NK-92 (cell line): Measurements from ENCODE around the gene MYT1.
"Not testable (repeated sequence)": the region's sequence is repeated elsewhere in the genome, so short reads cannot be mapped to it uniquely, and the experiment has no call there.

Experiments
- DNase-seq: peaks from one replicate; lab custom pipeline; 2025; ENCODE audit not compliant: unreplicated experiment; lab: John Stamatoyannopoulos, UW

MYT1 gene

DNA sequence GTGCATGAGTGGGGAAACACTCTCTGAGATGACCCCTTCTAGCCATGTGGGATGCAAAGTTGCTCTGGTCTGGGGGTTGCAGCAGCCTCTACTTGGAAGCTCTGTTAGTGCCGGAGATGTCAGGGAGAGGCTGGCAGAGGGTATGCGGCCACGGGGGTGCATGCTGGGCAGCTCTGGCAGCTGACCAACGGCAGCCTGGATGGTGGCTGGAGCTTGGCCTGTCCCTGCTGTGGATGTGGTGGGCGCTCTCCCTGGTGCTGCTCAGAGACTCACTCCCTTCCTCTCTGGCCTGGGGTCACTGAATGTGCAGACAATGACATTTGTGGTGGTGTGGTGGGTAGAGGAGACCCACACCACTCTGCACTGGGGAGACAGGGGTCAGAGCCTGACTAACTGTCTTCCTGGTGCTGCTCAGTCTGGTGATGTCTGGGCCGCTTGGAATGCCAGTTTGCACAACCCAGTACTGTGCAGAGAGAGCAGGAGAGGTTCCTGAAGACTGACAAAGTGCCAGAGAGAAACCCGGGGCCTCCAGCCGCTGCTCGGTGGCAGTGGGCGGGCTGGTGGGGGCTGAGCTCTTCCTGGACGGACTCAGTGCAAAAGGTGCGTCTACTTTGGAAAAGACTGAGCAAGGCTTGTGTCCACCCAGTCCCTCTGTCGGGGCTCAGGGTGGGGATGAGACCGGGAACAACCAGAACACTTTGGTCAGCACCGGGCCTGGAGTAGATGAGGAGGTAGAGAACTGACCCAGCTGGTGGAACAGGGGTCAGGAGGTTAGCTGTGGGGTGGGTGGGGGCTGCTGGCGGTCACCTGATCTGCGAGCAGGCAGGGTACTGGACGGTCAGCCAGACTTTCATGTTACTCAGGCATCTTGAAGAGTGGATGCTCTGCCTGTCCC lies 2.7 kb downstream of the MYT1 start:
- DNase-seq, result no peak

DNA sequence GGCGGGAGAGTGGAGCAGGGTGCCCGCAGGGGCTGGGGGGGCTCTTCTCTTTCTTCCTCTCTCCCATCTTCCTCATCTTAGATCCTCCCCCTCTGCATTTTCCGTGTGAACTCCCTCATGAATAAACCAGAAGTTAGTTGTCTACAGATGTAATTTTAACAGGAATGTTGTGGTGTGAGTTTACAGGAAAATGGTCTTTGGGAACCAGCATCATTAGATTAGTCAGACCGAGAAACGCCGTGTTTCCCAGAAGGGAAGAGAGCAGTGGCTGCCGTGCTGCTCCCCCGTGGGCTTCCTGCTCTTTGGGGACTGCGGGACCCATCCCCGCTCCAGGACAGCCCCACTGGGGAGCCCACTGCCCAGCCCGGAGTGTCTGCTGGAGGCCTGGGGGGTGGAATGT lies 3.4 kb downstream of the MYT1 start:
- DNase-seq, result no peak

DNA sequence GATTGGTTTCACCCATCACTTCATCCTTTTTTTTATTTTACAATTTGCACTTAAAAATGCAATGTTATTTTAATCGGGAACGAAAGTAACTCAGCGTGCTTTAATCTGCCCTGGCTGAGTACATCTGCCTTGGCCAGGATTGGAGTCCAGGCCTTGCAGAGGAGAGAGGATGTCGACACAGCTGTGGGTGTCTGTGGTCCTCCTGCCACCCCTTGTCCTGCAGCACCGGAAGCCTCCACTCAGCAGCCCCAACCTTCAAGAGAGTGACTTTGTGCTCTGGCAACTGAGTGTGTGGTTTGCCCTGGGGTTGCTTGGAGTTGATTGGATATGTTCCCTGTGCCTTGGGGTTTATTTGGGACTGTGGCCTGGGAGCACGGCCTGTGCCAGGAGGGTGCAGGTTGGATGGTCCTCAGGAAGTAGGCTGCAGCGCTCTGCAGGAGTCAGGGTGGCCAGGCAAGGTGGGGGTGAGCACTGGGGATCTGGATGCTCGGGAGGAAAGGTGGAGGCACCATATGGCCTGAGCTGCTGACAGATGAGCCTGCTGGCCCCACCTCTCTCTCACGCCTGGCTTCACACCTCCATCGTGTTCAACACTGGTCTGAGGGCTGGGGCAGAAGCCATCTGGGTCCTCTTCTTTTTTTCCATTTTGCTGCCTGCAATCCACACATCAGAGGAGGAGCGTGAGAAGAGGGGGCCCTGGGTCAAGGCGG lies 4.3 kb downstream of the MYT1 start:
- DNase-seq, result no peak

DNA sequence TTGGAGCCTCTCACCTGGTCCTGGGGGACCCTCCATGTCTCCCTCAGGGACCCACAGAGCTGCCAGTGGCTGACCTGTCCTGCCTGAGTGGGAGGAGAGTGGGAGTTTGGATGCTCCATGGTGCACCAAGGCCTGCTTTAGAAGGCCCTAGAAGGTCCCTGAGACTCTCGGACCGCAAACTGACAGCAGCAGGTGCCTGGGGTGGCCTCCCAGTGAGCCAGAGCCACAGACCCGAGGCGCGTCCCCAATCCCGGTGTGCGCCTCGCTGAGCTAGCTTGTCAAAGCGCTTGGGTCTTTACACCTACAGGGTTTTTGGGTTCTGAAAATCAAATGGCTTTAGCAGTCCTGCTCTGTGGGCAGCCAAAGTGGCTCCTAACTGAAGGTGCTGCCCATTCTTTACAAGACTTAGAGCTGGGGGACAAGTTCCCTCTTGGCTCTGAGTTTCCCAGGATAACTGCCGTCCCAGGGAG lies 4.9 kb downstream of the MYT1 start:
- DNase-seq, result no peak

DNA sequence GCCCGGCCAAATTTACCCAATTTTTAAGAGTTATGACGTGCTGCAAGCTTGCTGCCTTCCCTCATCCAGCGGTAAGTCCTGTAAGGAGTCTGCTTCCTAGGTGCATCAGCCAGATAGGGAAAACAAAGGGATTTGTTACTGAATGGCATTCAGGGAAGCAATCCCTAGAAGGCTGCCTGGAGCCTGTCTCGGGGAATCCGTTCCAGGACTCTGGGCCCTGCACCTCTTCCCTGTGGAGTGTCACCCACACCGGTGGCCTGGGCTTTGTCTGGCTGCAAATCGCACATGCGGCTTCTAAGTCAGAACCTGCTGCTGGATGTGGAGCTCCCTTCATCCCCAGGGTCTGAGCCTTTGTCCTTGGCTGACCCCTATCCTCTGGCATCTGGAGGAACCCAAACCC lies 7.0 kb downstream of the MYT1 start:
- DNase-seq, result no peak

DNA sequence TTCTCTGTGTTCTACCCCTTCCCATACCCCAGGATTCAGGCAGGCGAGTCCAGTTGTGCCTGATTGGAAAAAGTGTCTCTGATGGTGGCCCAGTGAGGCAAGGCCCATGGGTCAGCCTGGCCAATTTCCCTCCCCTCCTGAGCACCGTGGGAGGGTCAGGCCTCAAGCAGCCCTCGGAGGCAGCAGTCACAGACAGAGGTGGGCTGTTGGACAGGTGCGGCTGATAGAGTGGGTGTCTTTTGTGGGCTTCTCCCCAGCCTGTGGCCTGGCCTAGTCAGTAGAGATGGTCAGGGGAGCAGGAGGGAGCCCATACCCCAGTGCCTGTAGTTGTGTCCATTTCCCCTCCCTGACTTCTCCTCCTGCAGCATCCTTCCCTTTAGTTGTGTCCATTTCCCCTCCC lies 8.9 kb downstream of the MYT1 start:
- DNase-seq, result no peak

DNA sequence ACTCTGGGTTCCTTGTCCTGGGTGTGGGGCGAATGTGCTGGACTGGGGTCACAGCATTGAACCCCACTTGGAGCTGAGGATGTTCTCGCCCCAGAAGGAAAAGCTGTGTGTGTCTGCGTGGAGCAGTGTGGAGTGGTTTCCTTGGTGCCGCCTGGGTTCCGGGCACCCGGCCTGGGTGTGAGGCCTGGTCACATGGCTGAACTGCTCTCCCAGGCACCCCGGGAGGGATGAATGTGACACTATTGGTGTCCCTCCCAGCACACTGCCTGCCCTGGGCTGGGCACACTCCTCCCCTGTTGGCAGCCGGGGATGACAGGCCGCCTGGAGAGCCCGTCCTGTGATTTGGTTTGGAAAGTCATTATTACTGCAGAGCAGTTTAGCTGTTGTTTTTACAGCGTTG lies 12.3 kb downstream of the MYT1 start:
- no peak for DNase-seq

DNA sequence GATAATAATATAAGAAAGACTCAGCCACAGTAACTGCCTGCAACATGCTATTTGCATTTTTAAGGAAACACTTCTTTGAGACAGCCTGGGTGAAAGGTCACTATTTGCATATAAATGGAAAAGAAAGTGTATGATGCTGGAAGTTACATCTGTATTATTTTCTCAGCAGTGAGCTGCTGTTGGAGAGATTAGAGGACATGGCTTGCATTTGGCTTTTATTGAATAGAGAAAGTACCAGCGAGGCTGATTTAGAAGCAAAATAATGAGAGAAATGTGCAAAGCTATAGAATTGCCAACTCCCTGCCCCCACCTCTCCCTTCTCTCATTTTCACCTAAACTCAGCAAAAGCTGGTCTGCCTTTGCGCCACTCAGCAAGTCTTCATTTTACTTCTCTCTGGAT lies 12.7 kb downstream of the MYT1 start:
- no peak for DNase-seq

DNA sequence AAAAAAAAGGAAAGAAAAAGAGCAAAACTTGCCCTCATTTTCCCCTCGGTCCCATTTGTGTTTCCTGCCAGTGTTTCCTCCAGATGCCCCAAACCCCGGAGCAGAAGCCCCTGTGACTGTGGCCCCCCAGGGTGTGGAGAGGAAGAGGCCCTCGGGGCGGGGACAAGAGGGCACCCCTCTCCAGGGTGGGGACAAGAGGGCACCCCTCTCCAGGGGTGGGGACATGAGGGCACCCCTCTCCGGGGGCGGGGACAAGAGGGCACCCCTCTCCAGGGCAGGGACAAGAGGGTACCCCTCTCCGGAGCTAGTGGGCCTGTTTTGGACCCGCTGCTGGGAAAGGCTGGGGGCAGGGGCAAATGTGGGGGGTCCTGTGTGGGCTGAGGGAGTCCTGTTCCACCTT lies 13.1 kb downstream of the MYT1 start:
- DNase-seq, result no peak

DNA sequence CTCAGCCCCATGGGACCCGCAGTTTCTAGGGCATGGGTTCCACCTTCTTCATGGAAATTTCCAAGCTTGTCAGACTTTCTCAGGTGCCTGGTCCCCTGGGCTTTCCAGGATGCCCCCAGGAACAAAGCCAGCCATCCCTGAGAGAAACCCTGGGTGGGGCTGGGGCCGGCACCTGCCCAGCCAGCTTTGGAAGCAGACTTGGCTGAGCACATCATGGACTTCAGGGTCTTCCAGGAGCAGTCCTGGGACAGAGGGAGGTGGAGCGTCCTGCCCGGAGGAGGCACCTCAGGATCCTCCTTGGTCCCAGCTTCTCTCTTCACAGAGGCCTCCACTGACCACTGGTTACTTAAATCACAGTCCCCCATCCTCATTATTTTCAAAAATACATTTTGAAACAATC lies 13.5 kb downstream of the MYT1 start:
- no peak for DNase-seq

DNA sequence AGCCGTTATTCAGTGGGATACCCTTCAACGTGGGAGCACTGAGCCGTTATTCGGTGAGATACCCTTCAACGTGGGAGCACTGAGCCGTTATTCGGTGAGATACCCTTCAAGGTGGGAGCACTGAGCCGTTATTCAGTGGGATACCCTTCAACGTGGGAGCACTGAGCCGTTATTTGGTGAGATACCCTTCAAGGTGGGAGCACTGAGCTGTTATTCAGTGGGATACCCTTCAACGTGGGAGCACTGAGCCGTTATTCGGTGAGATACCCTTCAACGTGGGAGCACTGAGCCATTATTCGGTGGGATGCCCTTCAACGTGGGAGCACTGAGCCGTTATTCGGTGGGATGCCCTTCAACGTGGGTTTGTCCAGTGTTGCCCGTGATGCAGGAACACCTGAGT lies 14.7 kb downstream of the MYT1 start:
- not testable (repeated sequence) for DNase-seq

DNA sequence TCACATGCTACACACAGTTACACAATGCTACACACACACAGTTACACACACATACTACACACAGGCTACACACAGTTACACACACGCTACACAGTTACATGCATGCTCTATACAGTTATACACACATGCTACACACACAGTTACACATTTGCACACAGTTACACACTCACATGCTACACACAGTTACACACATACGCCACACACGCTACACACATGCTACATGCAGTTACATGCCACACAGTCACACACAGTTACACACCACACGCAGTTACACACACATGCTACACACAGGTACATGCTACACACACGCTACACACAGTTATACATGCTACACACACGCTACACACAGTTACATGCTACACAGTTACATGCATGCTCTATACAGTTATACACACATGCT lies 15.6 kb downstream of the MYT1 start:
- DNase-seq, result no peak

DNA sequence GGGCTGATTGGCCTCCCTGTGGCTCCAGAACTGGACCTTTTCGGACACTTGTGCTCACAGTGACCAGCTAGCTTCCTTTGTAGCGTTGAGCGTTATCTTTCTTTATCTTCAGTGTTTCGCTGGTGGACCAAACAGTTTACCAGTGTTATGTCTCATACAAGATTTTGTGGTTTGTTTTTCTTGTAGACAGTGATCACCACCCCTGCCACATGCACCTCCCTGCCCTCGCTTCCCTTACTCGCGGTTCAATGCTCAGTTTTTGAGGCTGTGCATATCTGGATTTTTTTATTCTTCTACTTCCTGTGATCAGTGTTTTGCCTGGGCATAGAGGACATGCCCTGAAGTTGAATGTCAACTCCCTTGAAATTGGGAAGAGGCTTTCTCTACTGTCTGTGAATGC lies 16.4 kb downstream of the MYT1 start:
- DNase-seq, result no peak

DNA sequence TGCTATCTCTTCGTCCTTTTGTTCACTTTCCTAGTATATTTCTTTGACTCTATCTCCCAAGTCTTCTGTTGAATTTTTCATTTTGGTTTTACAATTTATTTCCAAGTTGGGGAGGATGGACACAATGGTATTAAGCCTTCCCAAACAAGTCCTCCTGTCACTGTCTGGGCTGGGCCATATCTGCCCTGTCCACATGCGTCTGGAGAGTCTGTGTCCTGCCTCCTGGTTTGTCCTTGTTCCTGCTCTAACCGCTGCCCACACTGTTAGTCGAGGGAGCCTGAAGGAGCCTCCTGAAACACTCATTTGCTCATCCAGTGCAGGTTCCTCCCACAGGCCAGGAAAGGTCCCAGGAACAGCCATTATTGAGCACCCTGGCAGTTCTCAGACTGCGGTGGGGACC lies 17.1 kb downstream of the MYT1 start:
- DNase-seq, result no peak

DNA sequence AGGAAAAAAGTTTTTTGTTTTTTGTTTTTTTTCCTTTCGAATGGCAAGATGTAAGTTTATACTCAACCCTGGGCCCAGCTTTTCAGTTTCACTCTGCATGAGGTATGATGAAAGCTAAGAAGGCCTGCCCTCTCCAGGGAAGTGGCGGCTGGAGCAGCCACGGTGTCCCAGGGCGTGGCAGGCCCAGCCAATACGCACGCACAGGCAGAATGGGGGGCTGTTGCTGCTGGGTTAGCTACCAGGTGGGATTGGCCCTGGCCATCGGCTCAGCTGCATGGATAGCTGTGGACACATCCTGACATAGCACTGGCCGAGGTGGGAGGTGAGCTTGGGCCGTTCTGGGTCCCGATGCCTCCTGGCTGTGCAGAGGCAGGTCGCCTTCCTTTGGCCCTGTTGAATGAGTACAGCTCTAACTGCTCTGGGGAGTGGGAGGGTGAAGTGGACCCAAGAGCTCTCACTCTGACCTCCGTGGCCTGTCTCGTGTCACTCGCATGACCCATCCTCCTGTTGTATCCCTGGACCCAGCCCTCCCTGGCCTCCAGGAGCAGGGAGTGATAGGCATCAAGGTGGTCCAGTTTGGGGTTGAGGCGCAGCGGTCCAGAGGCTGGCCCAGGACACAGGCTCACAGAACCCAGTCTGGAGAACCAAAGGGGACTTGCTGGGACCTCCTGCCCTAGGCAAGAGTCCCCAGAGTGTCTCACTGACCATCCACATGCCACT lies 18.1 kb downstream of the MYT1 start:
- DNase-seq, result no peak

DNA sequence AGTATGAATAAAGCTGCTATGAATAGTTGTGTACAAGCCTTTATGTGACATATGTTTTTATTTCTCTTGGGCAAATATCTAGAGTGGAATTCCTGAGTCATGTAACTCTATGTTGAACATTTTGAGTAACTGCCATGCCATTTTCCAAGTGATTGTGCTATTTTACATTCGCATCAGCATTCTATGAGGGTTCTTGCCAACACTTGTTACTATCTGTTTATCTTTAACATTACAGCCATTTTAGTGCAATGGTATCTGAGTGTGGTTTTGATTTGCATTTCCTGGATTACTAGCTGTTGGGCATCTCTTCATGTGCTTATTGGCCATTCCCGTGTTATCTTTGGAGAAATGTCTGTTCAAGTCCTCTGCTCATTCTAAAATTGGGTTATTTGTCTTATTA lies 19.1 kb downstream of the MYT1 start:
- no peak for DNase-seq

DNA sequence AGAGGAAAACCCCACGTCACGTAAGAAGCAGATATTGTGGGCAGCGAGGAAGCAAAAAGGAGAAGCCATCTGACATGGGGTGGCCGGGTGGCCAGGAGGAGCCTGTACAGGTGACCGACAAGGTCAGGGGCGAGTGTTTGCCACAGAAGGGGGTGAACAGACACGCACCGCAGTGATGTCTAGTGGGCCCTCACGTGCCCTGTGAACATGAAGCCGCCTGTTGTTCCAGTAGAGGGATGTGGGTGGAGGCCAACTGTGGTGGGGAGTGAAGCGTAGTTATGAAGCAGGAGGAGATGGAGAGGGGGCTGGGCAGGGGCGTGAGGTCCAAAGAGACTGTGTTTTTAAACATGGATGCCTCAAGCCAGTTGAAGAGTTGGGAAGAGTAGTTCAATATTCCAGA lies 20.5 kb downstream of the MYT1 start:
- DNase-seq, result no peak

DNA sequence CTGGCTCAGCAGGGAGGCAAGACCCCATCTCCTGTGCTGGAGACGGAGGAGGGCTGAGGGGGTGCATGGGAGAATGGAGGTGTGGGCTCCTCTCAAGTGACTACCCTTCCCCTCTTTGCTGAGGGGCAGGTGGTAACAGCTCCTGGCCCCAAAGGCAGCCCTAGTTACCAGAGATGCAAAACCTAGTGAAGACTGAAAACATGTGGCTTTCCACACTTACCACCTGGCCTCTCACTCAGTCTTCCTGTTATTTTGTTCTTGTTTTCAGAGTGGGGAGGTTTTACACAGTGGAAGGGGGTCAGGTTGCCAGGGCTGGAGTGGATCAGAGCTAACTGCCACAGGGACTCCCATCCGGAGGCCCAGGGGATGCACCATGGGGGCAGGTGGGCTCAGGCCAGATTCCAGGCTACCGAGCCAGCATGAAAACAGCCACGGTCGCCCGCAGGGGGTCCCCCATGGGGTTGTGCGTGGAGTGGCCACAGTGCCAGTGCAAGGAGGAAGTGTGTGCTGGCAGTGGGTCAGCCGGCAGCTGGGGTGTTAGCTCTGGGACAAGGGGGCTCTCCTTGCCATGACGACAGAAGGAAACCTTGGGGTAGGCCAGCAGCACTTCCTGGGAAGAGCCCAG lies 21.1 kb downstream of the MYT1 start:
- DNase-seq, result no peak

DNA sequence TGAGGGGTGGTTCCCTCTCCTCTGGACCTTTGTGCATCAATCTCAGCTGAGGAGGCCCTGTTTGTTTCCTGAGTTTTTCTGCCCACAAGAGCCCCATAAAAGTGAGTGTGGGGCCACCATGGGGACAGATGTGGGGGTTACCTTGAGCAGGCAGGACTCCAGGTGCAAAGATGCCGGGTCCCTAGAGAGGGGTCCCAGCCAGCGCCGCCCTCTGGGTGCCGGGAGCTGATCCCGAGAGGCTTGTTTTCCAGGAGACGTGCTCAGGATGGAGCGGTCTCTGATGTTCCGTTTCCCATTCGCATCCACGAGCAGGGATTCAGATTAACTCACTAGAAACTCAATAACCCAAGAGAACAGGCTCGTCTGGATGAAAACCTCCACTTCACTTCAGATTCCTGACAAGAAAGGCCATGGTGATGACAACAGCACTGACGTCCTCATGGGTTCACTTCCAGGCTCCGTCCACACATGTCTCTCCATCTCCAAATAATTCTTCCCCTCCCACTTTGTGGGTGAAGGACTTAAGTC lies 21.9 kb downstream of the MYT1 start:
- DNase-seq, result no peak

DNA sequence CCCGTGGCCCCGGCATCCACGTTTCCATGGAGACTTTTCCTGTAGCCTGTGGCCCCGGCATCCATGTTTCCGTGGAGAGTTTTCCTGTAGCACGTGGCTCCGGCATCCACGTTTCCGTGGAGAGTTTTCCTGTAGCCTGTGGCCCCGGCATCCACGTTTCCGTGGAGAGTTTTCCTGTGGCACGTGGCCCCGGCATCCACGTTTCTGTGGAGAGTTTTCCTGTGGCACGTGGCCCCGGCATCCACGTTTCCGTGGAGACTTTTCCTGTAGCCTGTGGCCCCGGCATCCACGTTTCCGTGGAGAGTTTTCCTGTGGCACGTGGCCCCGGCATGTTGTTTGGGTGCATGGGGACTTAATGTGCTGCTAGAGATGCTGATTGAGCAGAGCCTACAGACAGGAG lies 23.0 kb downstream of the MYT1 start:
- DNase-seq, result not testable (repeated sequence)

DNA sequence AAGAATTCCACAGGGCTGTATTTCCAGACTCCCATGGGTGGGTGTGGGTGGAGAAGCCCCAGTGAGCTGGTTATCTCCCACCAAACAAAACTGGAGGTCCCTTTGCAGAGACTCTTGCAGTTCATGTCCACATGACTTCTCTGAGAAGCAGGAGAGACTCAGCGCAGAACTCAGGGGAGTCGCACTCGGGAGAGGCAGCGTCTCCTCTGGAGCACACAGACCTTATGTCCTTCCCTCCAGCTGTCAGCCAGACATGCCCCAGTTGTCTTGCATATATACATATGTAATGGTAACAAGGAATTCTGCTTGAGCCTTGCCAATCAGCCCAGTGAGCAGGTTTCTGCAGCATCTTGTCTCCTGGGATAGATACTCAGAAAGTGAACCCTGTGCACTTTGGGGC lies 23.8 kb downstream of the MYT1 start:
- DNase-seq, result no peak
